Measurements from ENCODE around the gene KRT3.
A peak's percentile ranks its signal among the peaks of the same experiment; 100 is the strongest.
"Not testable (repeated sequence)": the region's sequence is repeated elsewhere in the genome, so short reads cannot be mapped to it uniquely, and the experiment has no call there.

KRT3 gene

DNA sequence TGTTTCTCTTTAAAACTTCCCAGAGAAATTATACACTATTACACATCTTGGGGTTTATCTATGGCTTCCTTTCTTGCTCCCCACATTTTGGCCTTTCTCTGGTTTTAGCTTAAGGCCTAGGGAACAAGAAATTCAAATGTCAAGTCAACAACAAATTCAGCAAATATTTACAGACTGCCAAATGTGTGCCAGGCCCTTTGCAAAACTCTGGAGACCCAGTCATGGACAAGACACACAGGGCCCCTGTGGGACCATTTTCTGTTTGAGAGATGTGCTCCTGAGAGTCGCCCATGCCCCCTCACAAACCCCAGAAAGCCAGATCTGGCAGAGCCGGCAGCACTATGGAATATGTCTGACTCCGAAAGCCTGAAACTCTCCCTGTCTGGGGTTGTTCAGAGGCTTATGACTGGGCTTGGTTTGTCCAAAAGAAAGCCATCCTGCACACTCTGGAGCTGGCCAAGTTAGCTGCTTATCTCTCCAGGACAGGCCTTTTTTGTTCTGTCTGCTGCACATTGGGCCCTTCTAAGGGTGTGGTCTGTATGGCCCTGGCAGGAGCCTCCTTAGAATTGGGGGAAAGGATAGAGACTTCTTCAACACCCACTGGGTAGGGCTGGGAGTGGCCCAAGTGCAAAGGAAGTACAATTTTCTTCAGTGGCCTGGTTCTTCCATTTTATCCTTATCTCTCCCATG, 1.1 kb upstream of the KRT3 start:
- DNase-seq = no peak

DNA sequence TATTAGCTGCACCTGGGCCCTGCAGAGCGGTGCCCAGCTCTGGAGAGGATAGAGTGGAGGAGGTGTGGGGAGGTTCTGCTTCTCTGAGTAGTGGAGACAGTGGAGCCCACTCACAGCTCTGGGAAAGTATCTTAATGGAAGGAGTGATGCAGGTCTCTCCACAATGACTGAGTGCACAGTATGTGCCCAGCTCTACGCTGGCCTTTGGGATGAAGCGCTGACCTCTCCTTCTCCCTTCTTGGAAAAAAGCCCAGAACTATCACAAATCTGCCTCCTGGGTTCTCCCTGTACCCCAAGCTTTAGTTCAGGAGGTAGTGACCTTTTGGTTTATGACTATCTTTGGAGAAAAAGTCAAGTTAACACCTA, 495 bp upstream of the KRT3 start:
- no peak for DNase-seq

DNA sequence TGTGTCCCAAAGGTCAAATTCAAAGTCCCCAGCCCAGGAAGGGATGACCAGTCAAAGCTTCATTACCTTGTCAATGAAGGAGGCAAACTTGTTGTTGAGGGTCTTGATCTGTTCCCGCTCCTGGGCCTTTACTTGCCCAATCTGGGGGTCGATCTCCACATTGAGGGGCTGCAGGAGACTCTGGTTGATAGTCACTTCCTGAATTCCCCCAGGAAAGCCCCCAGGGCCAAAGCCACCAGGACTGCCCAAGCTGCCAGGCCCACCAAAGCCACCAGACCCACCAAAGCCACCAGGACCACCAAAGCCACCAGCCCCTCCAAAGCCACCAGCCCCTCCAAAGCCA, 614 bp downstream of the KRT3 start:
- DNase-seq = not testable (repeated sequence)

DNA sequence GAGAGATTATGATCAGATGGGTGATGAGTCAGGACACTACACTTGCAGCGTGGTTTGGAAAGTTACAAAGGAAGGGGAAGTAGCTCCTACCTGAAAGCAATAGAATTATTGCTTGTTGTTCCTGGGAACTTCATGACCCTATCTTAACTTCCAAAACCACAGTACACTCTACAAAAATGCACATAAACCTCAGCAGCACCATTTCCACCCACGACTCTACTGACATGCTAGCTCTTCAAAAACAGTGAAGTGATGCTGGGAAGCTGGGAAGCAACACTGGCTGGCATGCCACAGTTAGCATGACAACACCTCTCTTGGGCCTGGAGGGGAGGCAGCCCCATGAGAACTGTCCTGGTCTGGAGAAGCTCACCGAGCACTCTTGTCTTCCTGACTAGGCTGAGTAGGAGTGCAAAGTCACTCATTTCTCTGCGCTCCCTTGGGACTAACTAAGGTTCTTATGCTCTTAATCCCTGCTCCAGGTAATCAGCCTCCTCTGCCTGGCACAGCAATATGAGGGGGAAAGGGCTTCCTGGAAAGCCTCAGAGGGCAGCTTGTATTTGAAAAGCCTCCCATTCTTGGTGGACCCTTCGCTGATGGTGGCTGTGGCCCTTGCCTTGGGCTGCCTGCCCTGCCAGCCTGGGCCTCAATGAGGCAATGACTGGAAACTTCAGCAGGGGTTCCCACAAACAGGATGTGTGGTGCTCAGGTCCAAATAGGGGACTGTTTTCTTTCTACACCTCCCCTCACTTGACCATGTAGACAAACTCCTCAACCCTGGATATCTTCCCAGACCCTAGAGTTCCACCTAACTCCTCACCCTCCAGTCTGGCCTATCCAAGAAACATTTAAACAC, 1.2 kb downstream of the KRT3 start:
- DNase-seq = no peak

DNA sequence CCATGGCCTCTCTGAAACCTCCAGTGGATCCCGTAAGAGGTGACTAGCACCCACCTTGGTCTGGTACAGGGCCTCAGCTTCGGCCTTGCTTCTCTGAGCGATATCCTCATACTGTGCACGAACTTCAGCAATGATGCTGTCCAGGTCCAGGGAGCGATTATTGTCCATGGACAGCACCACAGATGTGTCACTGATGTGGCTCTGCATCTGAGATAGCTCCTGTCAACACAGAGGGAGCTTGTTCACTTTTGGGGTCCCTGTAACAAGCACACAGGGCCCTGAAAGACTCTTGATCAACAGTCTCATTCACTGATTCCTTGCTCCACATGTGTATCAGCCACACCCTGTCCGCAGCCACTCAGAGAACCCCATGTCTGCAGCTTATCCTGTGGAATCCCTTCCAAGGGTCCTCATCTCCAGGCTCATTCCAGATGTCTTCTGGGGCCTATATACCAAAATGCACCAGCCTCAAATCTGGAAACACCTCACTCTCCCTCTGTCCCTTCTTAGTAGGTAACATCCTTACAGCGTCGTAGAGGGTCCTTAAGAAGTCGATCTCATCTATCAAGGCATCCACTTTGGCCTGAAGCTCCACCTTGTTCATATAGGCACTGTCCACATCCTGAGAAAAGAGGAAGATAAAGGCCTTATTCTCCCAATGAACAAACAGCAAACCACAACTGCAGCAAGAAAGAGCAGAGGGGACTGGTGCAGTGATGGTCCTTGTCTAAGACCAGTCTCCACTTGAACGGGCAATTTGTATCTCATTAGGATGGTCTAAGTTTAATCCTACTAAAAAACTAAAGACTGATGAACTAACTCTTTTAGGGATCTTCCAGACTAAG, 3.5 kb downstream of the KRT3 start:
- no peak for DNase-seq

DNA sequence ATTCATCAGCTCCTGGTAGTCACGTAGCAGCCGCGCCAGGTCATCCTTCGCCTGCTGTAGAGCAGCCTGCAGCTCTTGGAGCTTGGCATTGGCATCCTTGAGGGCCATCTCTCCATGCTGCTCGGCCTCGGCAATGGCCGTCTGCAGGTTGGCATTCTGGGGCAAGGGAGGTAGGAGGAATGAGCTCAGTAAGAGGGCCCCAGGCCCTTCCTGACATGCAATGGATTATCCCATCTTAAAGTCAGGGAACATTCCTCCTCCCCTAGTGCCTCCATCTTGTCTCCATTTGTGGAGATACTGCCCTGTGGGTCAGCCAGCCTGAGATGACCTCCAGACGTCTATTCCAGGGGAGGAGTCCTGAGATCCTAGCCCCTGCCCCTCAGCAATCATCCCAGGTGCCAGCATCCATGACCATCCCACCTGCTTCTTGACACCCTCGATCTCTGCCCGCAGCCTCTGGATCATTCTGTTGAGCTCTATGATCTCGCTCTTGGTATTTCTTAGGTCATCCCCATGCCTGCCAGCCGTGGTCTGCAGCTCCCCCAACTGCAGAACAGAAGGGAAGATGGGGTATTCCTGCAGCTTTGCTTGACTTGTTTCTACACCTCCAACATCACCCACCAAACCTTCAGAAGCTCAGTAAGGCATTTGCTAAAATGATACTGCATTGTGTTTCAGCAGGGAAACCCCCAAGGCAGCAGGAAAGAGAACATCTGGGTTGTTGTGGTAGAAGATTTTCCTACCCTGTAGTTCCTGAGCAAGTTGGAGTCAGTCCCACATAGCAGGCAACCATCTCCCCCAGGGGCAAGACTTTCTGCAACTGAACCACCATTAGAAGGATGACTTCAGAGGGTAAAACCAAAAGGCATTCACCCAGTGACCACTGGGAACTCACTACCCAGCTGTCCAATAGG, 4.4 kb downstream of the KRT3 start:
- no peak for DNase-seq

DNA sequence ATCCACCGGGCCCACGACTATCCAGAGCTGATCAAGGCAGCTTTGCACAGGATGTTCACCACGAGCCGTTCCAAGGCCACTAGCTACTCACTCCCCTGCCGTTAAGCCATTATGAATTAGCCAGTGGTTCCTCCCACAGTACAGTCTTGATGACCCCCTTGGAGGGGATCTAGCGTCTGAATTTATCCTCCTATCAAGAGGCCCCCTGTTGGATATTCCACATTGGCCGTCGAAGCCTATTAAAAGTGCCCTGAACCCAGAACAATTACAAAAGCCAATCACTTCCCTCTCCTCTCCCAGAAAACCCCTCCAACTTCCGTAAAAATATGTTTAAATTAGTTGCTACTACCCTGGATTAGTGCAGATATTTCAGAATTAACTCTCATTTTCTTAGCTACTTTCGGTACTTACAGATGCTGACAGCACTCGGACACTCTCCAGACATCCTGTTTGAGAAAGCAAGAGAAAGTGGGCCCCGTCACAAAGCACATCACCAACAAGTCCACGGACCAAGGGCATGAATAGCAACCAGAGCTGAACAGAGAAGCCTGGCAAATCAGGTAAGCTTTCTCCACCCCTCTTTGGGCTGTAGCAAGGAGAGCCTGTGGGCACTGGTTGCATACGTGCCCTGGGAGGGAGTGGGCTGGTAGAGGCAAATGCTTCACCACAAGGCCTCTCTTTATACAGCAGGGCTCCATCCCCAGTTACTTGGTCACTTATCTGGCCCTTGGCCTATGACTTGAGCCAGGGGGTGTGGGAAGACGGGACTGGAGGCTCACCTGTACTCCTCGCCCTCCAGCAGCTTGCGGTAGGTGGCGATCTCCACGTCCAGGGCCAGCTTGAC, 5.3 kb downstream of the KRT3 start:
- no peak for DNase-seq

DNA sequence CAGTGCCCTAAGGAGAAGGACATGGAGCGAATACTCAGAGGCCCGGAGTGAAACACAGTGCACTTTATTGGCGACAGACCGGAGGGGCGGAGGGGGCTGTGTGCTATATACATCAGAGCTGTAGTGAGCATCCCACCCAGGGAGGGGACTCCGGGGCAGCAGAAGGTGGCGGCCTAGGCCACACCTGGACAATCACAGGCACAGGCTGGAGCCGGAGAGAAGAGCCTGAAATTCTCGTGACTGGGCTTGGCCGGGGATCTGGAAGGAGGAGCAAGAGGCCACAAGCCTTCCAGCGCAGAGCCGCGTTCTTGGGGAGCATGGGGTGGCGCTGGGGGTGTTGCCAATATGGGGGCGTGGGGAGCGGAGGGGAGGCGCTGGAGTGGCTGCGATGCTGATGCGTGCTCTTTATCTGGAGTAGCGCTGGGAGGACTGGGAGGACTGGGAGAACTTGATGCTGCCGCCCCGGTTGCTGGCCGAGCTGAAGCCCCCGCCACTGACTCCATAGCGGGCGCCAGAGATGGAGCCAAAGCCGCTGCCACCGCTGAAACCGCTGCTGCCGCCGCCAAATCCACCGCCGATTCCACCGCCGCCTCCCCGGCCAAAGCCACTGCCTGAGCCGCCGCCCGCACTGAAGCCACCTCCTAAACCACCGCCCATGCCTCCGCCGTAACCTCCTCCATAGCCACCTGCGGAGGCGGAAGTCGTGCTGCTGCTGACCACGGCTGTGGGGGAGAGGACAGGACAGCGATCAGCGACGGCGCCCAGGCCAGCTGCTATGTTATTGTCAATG, 6.1 kb downstream of the KRT3 start:
- DNase-seq = peak in 1 of 2 experiments; percentile 30

DNA sequence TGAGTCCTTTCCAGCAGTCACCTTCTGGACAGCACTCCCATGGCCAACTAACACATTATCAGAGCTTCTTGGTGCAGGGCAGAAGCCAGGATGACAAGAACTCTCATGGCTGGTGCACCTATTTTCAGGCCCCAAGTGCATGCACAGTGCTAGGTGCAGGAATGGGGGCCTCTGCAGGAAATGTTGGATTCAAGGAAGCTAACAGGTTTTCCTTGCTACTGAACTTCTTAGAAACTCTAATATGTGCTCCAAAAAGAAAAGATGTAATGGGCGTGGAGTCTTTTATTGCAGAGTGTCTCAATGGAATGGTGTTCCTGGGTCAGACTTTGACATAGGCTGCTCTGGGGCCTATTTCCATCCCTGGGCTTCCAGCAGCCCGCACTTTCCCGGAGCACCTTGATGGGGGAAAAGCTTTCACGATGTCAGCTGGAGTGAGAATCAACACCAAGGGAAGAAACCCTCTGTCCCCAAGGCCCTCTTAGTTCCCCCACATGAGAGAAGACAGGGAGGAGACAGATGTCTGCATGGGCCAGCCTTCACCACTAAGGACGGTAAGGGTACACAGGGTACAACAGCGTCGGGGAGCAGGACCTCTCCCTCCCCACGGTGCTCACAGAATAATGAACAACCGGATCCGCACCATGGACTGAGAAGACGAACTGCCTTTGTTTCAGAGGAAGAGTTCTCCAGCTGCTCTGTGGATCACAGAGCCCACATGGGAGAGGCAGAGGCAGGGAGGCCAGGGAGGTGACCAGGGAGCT, 6.9 kb downstream of the KRT3 start:
- DNase-seq = no peak

DNA sequence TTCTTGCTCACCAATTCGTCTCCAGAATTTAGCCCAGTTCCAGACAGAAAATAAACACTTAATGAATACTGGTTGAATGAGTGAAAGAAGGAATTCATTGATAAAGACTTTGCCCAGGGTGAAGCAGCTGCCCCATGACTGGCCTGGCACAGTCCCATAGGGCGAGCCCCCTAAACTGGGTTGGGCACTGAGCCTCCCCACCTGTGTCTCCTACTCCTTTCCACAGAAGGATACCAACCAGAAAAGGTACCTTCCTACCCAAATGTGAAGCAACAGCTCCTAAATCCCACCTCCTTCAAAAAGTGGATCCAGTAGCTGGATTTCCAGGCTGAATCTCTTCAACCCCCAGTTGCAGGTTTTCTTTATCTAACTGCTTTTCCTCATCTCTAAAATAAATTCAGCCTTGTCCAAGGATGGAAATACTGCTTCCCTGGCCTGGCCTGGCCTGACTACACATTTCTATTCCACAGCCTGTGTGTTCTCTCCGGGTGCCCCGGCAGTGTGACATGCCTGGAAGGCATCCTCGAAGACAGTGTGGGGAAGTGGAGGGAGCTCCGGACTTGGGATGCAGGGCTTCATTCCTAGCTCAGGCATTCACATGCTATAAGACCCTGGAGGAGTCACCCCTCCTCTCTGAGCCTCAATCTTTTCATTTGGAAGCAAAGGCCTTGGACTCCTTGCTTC, 7.6 kb downstream of the KRT3 start:
- no peak for DNase-seq

DNA sequence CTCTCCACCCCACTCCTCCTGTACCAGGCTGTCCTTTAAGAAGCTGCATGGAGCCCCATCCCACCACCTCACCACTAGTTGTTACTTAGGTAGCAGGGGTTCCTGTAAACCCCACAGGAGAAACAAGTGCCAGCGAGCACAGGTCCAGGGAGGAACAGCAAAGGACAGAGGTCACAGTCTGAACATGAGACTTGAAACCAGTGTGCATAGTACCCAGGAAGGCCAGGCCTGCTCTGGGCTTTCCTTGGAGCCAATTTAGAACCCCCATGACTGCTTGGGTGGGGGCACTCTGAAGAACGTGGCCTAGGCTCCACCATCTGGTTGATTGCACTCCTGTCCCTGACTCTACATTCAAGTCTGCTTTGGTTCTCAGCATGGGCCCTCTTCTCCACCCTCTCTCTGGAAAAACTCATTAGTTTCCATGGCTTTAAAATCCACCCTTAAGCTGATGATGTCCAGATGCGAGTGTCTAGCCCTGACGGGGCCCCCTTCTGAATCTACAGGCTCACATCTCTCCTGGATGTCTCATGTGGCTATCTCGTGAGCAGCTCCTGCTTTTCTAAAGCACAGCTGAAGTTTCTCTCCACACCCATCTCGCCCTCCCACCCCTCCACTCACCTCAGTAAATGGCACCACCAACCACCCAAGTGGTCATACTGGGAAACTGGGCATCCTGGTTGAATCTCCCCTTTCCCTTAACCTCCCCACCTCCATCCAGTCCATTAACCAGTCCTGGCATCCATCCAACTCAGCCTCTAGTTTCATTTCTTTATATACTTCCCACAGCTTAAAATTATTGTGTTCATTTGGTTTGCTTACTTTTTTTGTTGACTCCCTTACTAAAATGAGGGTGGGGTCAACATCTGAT, 8.4 kb downstream of the KRT3 start:
- DNase-seq = no peak

DNA sequence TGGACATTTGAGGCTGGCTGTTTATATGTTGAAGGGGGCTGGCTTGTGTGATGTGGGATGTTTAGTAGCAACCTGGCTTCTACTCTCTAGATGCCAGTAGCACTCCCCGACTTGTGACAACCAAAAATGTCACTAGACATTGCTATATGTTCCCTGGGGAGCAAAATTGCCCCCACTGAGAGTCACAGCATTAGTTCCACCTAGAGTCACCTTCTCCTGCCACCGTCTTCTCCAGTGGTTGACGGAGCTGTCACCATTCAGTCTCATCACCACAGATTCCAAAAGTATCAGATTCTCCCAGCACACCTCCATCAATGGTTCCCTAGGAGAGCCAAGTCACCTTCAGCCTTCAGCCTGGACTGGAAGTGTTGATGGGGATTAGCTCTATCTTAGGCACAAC, 11.0 kb downstream of the KRT3 start:
- no peak for DNase-seq

DNA sequence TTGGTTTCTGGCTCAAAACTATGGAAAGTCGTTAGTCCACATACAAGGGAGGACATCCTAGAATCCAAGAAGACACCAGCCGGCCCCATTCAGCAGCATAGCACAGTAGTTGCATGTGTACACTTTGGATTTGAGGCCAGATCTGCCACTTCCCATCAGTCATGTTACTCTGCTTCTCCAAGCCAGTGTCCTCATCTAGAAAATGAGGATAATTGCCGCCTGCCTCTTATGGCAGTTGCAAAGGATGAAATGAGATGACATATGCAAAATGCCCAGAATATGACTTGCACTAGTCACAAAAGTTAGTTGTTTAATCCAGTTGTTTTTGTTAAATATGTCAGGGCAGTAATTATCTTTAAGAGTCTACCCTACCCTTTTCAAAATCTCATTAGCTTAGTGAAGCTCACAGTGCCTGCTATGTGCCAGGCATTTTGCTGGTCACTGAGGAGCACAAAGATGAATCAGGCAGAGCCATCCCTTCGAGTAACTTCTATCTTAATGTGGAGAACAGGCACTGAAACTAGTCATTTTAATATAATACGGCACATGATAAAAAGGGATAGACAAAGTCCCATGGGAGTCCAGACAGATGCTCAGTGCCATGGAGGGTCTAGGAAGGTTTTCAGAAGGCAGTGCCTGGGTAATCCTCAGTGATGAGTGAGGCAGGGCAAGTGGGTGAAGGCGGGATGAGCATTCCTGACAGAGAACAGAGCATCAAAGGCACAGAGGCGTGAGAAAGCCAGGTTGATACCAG, 12.2 kb downstream of the KRT3 start:
- DNase-seq = no peak

DNA sequence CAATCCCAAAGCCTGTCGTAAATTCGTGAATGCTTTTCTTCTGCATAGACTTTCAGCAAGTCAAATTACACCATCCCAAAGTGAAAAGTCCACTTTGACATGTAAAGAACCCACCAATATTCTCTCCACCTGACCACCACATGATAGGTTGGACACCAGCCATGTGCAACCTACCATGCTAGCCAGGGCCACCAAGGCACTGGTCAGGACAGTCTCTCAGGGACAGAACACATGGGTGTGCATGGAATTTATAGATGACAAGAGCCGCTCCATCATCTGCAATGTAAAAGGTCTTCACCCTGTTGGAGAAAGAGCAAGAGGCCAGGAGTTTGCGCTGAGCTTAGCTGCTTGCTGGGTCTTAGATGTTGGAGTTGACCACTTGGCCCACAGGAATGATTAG, 13.4 kb downstream of the KRT3 start:
- DNase-seq = no peak

DNA sequence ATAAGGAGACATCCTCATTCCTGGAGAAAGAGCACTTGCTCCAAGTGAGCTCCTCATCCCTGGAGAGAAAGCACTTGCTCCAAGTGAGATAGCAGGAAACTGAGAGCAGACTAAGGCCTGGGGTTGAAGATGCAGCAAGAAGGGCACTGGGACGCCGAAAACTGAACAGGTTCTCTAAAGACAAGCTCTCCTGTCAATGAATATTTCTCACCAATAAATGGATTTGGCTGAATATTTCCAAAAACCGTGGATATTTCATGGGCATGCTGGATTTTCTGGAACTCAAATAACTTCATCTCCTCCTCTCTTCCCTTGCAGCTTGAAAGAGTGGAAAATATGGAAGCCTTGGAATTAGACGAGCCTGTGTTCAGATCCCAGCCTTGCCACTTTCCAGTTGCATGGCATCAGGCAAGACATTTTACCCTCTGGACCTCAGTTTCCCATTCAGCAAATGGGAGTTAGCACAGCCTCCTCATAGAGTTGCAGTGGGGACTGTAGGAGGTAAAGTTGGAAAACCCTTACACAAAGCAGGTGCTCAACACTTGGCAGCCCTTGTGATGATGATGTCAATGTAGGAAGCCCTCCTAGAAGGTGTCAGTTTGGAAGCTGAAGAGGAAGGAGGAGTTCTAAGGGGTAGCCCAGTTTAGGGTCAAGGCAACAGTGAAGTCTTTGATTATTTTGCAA, 14.4 kb downstream of the KRT3 start:
- no peak for DNase-seq

DNA sequence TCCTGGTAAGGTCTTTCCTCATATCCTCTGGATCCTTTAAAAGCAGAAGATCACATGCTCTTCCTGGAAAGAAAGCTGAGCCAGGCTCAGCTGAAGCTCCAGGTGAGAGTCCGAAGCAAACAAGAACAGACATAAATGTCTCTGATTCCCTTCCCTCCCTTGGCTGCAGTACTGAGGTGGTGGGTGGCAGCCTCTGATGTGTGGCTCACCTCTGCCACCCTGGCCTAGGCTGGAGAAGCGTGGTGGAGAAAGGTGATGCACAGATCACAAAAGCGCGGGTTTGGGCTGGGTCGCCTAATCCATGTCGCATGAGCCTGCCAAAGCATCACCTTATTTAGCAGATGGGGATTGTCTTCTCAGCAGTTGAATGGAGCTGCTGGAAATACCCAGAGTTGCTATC, 16.0 kb downstream of the KRT3 start:
- DNase-seq = no peak

DNA sequence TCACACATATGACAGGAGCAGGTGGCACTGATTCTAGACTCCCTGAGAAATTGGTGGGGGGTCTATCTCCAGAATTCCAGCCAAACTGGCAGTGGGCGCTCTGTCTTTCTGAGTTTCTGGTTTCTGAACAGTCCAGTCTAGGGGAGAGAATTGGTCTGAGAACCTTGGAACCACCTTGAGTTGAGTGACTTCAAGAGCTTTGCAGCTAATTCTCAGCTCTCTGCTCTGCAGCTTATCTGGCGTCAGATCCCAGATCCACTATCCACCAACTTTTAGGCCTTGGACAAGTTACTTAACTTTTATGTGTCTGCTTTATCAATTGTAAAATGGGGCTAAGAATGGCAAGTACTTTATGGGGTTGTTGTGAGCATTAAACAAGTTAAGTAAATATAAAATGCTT, 17.1 kb downstream of the KRT3 start:
- DNase-seq = no peak

All from activated T-cell treated with anti-CD3 and anti-CD28 coated beads, Interleukin-2, amount 50 U/mL, for 48 hours (primary cell).